Esophagus muscularis mucosa (tissue), 3 donors: ENCODE data around the gene SDR42E1.

ENCODE experiments used
- CTCF ChIP-seq, 3 experiments: fragments of 200-600 bp in 2 of 3; fragments of 450-650 bp in 1 of 3; sonication (generic) in 2 of 3; IDR thresholded peaks; one replicate each; pipeline ENCODE4 v1.5.1; 2017 to 2019; ENCODE audit warnings: antibody characterized with exemption in 3 of 3, mild to moderate bottlenecking in 2 of 3, moderate library complexity in 1 of 3
- POLR2A ChIP-seq: fragments of 450-650 bp; IDR thresholded peaks from one replicate; pipeline ENCODE4 v1.6.1; 2017; ENCODE audit warnings: antibody characterized with exemption, moderate library complexity, mild to moderate bottlenecking, low read depth

GRCh38 chr16:81987121-81987520 is 24.1 kb downstream of the SDR42E1 start:
- TF ChIP-seq POLR2A: no peak
- TF ChIP-seq CTCF (IDR thresholded peaks at IDR 0.05): no peak
